Mammary epithelial cell (primary cell): ENCODE measurements around the gene MYMK.

Experiments
- EZH2 ChIP-seq: IDR thresholded peaks from 2 replicates; pipeline ENCODE4 v1.6.1; 2012; ENCODE audit warnings: low read length, inconsistent platforms, borderline replicate concordance
- TF ChIP-seq, protein P1 (sequence below), 2 donors: IDR thresholded peaks in 1 of 2; conservative IDR thresholded peaks in 1 of 2; 2 replicates each; pipeline ENCODE4 v1.5.1; 2011 to 2012; ENCODE audit warnings: inconsistent platforms in 2 of 2, low read length in 2 of 2, mild to moderate bottlenecking in 2 of 2, control low read depth in 1 of 2, low read depth in 1 of 2; ENCODE audit not compliant: insufficient read depth in 1 of 2; ENCODE audit errors: extremely low read depth in 1 of 2

DNA sequence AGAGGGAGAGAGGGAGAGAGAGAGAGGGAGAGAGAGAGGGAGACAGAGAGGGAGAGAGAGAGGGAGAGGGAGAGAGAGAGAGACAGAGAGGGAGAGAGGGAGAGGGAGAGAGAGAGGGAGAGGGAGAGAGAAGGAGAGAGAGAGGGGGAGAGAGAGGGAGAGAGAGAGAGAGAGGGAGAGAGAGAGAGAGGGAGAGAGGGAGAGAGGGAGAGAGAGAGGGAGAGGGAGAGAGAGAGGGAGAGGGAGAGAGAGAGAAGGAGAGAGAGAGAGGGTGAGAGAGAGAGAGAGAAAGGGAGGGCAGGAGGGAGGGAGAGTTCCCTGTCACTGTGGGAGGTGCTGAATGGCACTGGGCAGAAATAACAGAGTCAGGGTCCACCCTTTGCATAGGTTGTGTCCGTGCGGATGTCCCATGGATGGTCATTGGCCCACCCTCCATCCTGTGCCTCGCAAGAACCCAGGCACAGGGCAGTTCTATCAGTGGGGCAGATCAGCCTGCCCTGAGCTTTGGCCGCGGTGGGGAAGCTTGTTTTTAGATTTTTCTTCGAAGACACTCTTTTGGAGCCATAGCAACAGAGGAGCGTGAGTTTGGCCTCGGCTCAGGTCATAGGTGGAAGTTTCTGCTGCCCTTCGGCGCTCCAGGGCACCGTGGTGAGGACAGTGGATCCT, 39.8 kb upstream of the MYMK start:
- TF ChIP-seq, protein P1, sequence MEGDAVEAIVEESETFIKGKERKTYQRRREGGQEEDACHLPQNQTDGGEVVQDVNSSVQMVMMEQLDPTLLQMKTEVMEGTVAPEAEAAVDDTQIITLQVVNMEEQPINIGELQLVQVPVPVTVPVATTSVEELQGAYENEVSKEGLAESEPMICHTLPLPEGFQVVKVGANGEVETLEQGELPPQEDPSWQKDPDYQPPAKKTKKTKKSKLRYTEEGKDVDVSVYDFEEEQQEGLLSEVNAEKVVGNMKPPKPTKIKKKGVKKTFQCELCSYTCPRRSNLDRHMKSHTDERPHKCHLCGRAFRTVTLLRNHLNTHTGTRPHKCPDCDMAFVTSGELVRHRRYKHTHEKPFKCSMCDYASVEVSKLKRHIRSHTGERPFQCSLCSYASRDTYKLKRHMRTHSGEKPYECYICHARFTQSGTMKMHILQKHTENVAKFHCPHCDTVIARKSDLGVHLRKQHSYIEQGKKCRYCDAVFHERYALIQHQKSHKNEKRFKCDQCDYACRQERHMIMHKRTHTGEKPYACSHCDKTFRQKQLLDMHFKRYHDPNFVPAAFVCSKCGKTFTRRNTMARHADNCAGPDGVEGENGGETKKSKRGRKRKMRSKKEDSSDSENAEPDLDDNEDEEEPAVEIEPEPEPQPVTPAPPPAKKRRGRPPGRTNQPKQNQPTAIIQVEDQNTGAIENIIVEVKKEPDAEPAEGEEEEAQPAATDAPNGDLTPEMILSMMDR (conservative IDR thresholded peaks at IDR 0.05 in 1 of 2, IDR thresholded peaks at IDR 0.05 in 1 of 2; ENCODE audit: extremely low read depth in 1 of 2, insufficient read depth in 1 of 2, low read depth in 1 of 2, low read length in 2 of 2), result no peak
- TF ChIP-seq EZH2, result no peak
